ENCODE results near the gene OLFML3.
"Not testable (repeated sequence)": the region's sequence is repeated elsewhere in the genome, so short reads cannot be mapped to it uniquely, and the experiment has no call there.

Gene OLFML3

DNA sequence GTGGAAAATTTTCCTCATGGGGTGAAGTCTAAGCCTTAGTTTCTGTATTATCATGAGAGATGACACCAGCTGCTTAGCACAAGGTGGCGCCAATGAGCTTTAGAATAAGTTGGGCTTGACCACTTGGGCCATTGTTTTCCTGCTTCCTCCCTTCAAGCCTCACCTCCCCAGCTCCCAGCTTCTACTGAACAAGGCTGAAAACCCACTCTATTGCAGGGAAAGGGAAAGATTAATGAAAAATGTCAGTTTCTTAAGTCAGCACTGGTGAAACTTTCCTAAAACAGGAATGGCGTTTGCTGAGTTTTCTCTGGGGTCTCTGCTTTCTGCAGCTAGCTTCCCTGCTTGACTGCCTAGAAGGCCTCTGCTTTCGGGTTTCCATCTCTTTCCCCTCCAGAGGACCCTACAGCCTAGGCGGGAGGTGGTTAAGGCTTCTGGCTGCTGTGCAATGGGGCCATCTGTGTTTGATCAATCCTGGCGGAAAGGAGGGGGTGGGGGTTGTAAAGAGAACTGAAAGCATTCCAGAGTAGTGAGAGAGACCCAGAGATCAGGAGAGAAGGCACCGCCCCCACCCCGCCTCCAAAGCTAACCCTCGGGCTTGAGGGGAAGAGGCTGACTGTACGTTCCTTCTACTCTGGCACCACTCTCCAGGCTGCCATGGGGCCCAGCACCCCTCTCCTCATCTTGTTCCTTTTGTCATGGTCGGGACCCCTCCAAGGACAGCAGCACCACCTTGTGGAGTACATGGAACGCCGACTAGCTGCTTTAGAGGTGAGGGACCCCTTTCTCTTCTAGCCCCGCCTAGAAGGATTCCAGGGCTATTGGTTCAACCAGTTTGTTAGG, at the start of gene OLFML3:
Gene OLFML3, plus strand, starts transcription at position 612 of the 840 bp plus-strand sequence. Its CDS starts 43 bp downstream, at position 655.
- DNase-seq = peak; percentile 95

DNA sequence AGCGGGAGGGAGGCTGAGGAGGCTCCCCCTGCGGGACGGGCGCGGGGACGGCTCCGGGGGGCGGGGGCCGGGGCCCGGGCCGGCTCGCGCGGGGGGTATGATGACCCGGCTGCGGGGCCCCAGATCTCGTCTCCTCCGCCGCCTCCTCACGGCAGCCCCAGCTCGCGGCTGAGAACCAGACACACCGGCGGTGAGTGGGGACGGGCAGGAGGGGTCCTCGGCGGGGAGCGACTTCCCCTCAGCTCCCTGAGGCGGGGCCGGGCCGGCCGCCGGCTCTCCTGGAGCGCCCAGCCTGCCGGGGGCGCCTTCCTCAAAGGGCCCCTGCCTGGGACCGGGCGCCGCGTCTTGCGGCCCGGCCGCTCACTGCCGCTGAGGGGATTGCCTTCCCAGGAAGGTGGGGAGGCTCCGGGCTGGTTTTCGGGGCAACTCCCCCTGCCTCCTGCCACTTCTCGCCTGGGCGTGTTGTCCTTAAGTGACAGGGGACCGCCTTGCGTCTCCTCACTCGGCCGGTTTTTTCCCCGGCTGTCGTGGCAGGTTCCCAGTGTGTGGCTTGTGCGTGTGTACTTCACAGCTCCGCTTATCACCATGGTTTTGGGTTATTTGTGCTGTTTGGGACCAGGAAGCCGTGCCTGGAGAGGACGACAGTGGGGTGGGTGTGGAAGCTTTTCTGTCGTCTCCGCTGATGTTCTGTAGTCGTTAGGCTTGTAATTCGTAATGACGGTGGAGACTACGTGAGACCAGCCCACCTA, 49.4 kb upstream of the OLFML3 start:
- no peak for DNase-seq

DNA sequence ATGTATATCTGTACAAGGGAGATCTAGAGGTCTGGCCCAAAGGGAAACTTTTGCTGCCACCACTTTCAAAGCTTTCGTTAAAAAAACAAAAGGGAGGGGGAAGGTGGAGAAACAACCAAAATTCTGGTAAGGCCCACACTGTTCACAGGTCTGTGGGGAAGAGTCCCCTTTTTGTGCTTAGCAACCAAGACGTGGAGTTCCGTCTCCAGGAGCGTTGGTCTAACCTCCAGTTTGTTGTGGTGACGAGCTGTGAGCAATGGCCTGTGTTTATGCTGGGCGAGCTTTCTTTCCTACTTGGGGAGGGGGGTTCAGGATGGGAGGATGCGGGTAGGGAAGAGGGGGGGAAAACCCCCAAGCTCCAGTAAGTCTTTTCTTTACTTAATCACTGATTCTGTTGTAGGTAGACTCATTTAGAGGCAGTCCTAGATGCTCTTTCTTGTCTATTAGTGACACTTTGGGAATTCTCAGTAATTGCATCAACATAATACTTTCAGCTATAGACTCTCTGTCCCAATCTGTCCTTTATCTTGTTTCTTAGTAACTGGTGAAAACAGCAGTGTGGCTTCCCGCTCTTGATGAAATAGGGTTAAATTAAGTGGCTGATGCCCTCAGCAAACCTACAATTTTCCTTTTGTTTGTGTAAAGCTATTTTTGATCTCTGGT, 48.6 kb upstream of the OLFML3 start:
- DNase-seq = peak; percentile 31

DNA sequence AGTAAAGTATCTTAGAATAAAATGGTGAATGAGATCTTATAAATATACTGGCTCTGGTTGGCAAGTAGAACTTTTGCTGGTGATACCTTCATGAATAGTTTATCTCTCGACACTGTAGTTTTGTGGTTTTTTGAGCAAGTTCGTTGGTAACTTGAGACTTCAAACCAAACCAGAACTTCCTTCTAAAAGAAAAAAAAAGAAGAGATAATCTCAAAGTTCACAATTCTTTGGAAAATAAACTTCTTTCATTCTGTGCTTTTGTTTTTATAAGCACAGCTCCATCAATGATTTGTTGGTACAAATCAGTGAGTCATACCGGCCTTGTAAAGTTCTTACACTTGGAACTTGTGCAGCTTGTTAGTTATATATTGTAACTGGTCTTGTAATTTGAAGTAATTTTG, 47.8 kb upstream of the OLFML3 start:
- DNase-seq = no peak

GRCh38 chr1:113934006-113934405, 45.3 kb upstream of the OLFML3 start:
- no peak for DNase-seq

GRCh38 chr1:113934511-113935055, 44.7 kb upstream of the OLFML3 start:
- no peak for DNase-seq

DNA sequence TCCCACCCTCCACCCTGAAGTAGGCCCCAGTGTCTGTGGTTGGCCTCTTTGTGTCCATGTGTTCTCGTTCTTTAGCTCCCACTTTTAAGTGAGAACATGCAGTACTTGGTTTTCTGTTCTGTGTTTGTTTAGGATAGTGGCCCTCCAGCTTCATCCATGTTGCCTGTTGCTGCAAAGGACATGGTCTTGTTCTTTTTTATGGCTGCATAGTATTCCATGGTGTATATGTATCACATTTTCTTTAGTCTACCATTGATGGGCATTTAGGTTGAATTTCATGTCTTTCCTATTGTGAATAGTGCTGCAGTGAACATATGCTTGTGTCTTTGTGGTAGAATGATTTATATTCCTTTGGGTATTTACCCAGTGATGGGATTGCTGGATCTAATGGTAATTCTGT, 44.1 kb upstream of the OLFML3 start:
- DNase-seq = no peak

- no peak for DNase-seq
These were observed 43.3 kb upstream of the OLFML3 start for GRCh38 chr1:113935970-113936369.

GRCh38 chr1:113937146-113937545, 42.1 kb upstream of the OLFML3 start:
- no peak for DNase-seq

GRCh38 chr1:113938192-113938591, 41.1 kb upstream of the OLFML3 start:
- no peak for DNase-seq

- DNase-seq = no peak
These were observed 38.7 kb upstream of the OLFML3 start for GRCh38 chr1:113940365-113941244.

- DNase-seq = no peak
These were observed 38.1 kb upstream of the OLFML3 start for GRCh38 chr1:113941245-113941559.

GRCh38 chr1:113942527-113942926, 36.7 kb upstream of the OLFML3 start:
- no peak for DNase-seq

DNA sequence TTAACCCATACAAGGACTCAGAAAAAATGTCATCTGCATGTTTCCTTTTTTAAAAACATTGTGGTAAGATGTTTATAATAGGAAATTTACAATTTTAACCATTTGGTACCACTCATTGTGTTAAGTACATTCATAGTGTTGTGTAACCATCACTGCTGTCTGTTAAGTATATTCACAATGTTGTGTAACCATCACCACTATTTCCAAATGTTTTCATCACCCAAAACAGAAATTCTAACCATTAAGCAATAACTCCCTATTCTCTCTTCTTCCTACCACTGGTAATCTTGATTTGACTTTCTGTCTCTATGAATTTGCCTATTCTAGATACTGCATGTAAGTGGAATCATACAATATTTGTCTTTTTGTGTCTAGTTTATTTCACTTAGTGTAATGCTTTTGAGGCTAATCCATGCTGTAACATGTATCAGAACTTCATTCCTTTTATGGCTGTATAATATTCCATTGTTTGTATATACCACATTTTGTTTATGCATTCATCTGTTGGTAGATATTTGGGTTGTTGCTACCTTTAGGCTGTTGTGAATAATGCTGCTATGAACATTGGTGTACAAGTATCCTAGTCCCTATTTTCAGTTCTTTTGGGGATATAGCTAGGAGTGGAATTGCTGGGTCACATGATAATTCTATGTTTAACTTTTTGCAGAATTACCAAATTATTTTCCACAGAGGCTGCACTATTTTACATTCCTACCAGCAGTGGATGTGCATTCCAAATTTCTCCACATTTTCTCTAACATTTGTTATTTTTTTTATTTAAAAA, 36.1 kb upstream of the OLFML3 start:
- DNase-seq = no peak

DNA sequence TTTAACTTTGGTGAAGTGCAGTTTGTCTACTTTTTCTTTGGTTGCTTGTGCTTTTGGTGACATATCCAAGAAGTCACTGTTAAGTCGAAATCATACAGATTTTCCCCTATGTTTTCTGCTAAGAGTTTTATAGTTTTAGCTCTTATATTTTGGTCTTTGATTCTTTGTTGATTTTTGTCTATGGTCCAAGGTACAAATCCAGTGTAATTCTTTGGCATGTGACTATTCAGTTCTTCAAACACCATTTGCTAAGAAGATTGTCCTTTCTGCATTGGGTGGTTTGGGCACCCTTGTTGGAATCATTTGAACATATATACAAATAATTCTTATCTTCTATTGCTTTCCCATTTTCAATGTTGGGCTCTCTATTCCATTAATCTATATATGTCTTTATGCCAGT, 33.9 kb upstream of the OLFML3 start:
- no peak for DNase-seq

GRCh38 chr1:113946112-113946511, 33.2 kb upstream of the OLFML3 start:
- no peak for DNase-seq

GRCh38 chr1:113946678-113947387, 32.4 kb upstream of the OLFML3 start:
- no peak for DNase-seq

DNA sequence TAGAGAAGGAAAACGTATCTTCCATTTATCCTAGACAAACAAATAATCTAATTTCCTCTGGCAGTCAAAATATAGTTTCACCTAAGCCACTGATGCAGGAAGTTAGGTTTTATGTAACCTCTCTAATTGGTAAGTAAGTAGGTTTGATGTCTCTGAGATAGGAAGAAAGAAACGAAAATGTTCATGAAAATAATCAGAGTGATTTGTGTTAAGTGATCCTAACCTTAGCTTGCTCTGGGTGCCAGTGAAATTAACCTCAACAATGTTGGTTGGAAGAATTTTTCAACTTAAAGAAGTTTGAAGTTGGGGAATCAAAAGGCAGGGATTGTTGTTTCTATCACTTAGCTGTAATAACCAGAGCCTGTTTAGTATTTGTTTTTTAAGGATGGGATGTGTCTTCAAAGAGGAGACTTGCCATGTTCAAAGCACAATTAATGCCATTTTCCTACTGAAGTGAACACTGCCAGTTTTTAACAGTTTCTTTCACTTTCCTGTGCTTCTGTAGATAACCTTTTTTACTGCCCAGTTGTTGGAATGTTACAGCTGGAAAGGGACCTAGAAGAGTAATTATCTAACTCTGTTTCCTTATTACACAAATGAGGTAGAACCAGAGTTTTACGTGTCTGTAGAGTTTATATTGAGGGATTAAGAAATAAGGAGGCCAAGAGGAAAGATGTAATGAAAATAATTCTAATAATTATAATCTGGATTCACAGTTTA, 31.7 kb upstream of the OLFML3 start:
- DNase-seq = no peak

DNA sequence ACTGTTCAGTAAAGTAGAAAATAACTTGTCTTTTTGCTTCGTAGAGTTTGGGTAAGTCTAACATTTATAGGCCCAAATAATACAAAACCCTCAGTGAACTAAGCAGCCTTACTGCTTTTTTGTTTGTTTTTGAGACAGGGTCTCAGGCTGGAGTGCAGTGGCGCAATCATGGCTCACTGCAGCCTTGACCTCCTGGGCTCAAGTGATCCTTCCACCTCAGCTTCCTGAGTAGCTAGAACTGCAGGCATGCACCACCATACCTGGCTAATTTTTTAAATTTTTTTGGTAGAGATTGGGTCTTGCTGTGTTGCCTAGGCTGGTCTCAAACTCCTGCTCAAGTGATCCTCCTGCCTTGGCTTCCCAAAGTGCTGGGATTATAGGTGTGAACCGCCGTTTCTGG, 31.1 kb upstream of the OLFML3 start:
- DNase-seq = not testable (repeated sequence)

DNA sequence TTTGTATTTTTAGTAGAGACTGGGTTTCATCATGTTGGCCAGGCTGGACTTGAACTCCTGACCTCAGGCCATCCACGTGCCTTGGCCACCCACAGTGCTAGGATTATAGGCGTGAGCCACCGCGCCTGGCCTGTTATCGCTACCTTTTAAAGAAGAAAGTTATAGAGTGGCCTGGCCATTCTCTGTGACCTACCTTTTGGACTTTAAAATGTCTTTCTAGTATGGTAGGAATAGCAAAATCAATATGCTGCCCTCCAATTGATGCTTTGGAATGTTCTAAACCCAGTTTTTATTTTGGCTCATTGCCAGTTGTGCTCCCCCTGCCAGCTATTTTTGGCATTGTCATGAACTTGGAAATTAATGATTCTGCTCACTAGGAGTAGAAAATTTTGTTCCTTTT, 30.3 kb upstream of the OLFML3 start:
- DNase-seq = no peak
